HCT116 (cell line): ENCODE measurements around the gene NELFB.

Source experiments
- ATF3 ChIP-seq: IDR thresholded peaks from 2 replicates; pipeline ENCODE4 v1.6.1; 2012
- CTCF ChIP-seq, 3 experiments: fragments of 200-600 bp in 1 of 3; sonication (generic) in 1 of 3; IDR thresholded peaks in 2 of 3; conservative IDR thresholded peaks in 1 of 3; 2 replicates each; pipeline ENCODE4 v1.5.1; 2012 to 2017; ENCODE audit warnings: low read depth in 2 of 3, low read length in 2 of 3, antibody characterized with exemption in 1 of 3, borderline replicate concordance in 1 of 3, control low read depth in 1 of 3, mild to moderate bottlenecking in 1 of 3, mixed read lengths in 1 of 3, mixed run types in 1 of 3, moderate library complexity in 1 of 3; ENCODE audit not compliant: insufficient read depth in 1 of 3
- EGR1 ChIP-seq: IDR thresholded peaks from 2 replicates; pipeline ENCODE4 v1.6.1; 2012; ENCODE audit warnings: low read depth
- ELF1 ChIP-seq: IDR thresholded peaks from 2 replicates; pipeline ENCODE4 v1.6.1; 2012; ENCODE audit warnings: low read depth, borderline replicate concordance
- EZH2 ChIP-seq: fragments of 200-600 bp; sonication (generic); IDR thresholded peaks from 2 replicates; pipeline ENCODE4 v1.6.1; 2017; ENCODE audit warnings: antibody characterized with exemption, mixed run types
- EZH2phosphoT487 ChIP-seq: fragments of 200-600 bp; IDR thresholded peaks from 2 replicates; pipeline ENCODE4 v1.6.1; 2018; ENCODE audit warnings: antibody characterized with exemption, borderline replicate concordance
- JUND ChIP-seq: IDR thresholded peaks from 2 replicates; pipeline ENCODE4 v1.6.1; 2012
- POLR2A ChIP-seq: IDR thresholded peaks from 2 replicates; pipeline ENCODE4 v1.7.0; 2011; ENCODE audit warnings: borderline replicate concordance; ENCODE audit not compliant: insufficient read depth, insufficient read length; ENCODE audit errors: extremely low read depth
- POLR2AphosphoS5 ChIP-seq: IDR thresholded peaks from 2 replicates; pipeline ENCODE4 v1.6.1; 2011; ENCODE audit warnings: mild to moderate bottlenecking, low read depth, low read length, moderate library complexity
- RAD21 ChIP-seq: IDR thresholded peaks from 2 replicates; pipeline ENCODE4 v1.6.1; 2012; ENCODE audit warnings: low read depth, mild to moderate bottlenecking
- YY1 ChIP-seq: IDR thresholded peaks from 2 replicates; pipeline ENCODE4 v1.6.1; 2011; ENCODE audit warnings: low read length, low read depth, moderate library complexity, mild to moderate bottlenecking; ENCODE audit not compliant: insufficient replicate concordance; ENCODE audit errors: extremely low read depth
- TF ChIP-seq, protein P1 (sequence below): IDR thresholded peaks from 2 replicates; pipeline ENCODE4 v1.6.1; 2011; ENCODE audit warnings: mild to moderate bottlenecking, low read length, moderate library complexity; ENCODE audit not compliant: insufficient replicate concordance; ENCODE audit errors: extremely low read depth
- TF ChIP-seq, protein P2 (sequence below): IDR thresholded peaks from 2 replicates; pipeline ENCODE4 v1.6.1; 2012; ENCODE audit warnings: low read depth
- TF ChIP-seq, protein P3 (sequence below): IDR thresholded peaks from 2 replicates; pipeline ENCODE4 v1.6.1; 2012

DNA sequence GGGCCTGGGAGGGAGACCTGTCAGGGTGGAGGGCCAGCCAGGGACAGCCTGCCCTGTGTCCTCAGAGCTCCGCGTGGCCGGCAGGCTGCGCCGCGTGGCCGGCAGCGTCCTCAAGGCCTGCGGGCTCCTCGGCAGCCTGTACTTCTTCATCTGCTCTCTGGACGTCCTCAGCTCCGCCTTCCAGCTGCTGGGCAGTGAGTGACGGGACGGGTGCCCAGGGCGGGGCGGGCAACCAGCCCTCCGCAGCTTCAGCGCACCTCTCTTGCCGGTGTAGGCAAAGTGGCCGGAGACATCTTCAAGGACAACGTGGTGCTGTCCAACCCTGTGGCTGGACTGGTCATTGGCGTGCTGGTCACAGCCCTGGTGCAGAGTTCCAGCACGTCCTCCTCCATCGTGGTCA lies 22.6 kb upstream of the NELFB start:
- no peak for TF ChIP-seq EZH2
- no peak for TF ChIP-seq POLR2A
- TF ChIP-seq, protein P1, sequence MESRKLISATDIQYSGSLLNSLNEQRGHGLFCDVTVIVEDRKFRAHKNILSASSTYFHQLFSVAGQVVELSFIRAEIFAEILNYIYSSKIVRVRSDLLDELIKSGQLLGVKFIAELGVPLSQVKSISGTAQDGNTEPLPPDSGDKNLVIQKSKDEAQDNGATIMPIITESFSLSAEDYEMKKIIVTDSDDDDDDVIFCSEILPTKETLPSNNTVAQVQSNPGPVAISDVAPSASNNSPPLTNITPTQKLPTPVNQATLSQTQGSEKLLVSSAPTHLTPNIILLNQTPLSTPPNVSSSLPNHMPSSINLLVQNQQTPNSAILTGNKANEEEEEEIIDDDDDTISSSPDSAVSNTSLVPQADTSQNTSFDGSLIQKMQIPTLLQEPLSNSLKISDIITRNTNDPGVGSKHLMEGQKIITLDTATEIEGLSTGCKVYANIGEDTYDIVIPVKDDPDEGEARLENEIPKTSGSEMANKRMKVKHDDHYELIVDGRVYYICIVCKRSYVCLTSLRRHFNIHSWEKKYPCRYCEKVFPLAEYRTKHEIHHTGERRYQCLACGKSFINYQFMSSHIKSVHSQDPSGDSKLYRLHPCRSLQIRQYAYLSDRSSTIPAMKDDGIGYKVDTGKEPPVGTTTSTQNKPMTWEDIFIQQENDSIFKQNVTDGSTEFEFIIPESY = no peak
- TF ChIP-seq CTCF (IDR thresholded peaks at IDR 0.05 in 2 of 3, conservative IDR thresholded peaks at IDR 0.05 in 1 of 3; ENCODE audit: borderline replicate concordance in 1 of 3, insufficient read depth in 1 of 3, low read depth in 2 of 3, low read length in 2 of 3) = no peak
- TF ChIP-seq, protein P2, sequence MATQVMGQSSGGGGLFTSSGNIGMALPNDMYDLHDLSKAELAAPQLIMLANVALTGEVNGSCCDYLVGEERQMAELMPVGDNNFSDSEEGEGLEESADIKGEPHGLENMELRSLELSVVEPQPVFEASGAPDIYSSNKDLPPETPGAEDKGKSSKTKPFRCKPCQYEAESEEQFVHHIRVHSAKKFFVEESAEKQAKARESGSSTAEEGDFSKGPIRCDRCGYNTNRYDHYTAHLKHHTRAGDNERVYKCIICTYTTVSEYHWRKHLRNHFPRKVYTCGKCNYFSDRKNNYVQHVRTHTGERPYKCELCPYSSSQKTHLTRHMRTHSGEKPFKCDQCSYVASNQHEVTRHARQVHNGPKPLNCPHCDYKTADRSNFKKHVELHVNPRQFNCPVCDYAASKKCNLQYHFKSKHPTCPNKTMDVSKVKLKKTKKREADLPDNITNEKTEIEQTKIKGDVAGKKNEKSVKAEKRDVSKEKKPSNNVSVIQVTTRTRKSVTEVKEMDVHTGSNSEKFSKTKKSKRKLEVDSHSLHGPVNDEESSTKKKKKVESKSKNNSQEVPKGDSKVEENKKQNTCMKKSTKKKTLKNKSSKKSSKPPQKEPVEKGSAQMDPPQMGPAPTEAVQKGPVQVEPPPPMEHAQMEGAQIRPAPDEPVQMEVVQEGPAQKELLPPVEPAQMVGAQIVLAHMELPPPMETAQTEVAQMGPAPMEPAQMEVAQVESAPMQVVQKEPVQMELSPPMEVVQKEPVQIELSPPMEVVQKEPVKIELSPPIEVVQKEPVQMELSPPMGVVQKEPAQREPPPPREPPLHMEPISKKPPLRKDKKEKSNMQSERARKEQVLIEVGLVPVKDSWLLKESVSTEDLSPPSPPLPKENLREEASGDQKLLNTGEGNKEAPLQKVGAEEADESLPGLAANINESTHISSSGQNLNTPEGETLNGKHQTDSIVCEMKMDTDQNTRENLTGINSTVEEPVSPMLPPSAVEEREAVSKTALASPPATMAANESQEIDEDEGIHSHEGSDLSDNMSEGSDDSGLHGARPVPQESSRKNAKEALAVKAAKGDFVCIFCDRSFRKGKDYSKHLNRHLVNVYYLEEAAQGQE = no peak
- TF ChIP-seq JUND = no peak
- no peak for TF ChIP-seq EZH2phosphoT487
- TF ChIP-seq RAD21 = no peak
- TF ChIP-seq YY1 = no peak
- TF ChIP-seq ATF3 = no peak
- no peak for TF ChIP-seq POLR2AphosphoS5
- TF ChIP-seq, protein P3, sequence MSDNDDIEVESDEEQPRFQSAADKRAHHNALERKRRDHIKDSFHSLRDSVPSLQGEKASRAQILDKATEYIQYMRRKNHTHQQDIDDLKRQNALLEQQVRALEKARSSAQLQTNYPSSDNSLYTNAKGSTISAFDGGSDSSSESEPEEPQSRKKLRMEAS = no peak
- TF ChIP-seq EGR1 = no peak
- TF ChIP-seq ELF1 = no peak
